ENCODE data around the gene PRR23E.
A peak's percentile ranks its signal among the peaks of the same experiment; 100 is the strongest.

The PRR23E gene

GRCh38 chr3:127170814-127171213, 22.1 kb upstream of the PRR23E start:
- DNase-seq (ENCODE audit: low read depth): peak; percentile 67
- no peak; the same call in 1 of the 2 replicates for TF ChIP-seq CTCF (conservative IDR thresholded peaks at IDR 0.05; ENCODE audit: low read length)
- H3K4me3 ChIP-seq (ENCODE audit: low read length): no peak overlapping the region

GRCh38 chr3:127171320-127171719, 21.6 kb upstream of the PRR23E start:
- no peak overlapping the region for H3K4me3 ChIP-seq (ENCODE audit: low read length)
- no peak for DNase-seq (ENCODE audit: low read depth)
- TF ChIP-seq CTCF (conservative IDR thresholded peaks at IDR 0.05; ENCODE audit: low read length): no peak

- no peak for TF ChIP-seq CTCF (conservative IDR thresholded peaks at IDR 0.05; ENCODE audit: low read length)
- no peak overlapping the region for H3K4me3 ChIP-seq (ENCODE audit: low read length)
- no peak for DNase-seq (ENCODE audit: low read depth)
Observed at GRCh38 chr3:127171721-127172120, 21.2 kb upstream of the PRR23E start.

- no peak for TF ChIP-seq CTCF (conservative IDR thresholded peaks at IDR 0.05; ENCODE audit: low read length)
- no peak overlapping the region for H3K4me3 ChIP-seq (ENCODE audit: low read length)
- DNase-seq (ENCODE audit: low read depth): no peak
Observed at GRCh38 chr3:127172211-127172610, 20.7 kb upstream of the PRR23E start.

GRCh38 chr3:127172781-127173515, 20.0 kb upstream of the PRR23E start:
- H3K4me3 ChIP-seq (ENCODE audit: low read length): no peak overlapping the region
- peak; percentile 76 for DNase-seq (ENCODE audit: low read depth)
- no peak for TF ChIP-seq CTCF (conservative IDR thresholded peaks at IDR 0.05; ENCODE audit: low read length)

GRCh38 chr3:127173516-127174166, 19.3 kb upstream of the PRR23E start:
- no peak for DNase-seq (ENCODE audit: low read depth)
- TF ChIP-seq CTCF (conservative IDR thresholded peaks at IDR 0.05; ENCODE audit: low read length): no peak
- H3K4me3 ChIP-seq (ENCODE audit: low read length): no peak overlapping the region

GRCh38 chr3:127174284-127174683, 18.6 kb upstream of the PRR23E start:
- no peak for TF ChIP-seq CTCF (conservative IDR thresholded peaks at IDR 0.05; ENCODE audit: low read length)
- DNase-seq (ENCODE audit: low read depth): no peak
- H3K4me3 ChIP-seq (ENCODE audit: low read length): no peak overlapping the region
